ENCODE results near the gene BRWD1. TPM values are rescaled to one million over a fixed set of nuclear protein-coding genes. Genes with fewer than 3 reads are reported as not detected.

Gene BRWD1
- total RNA-seq, 4 donors from 2014 or later, result 64.8 to 99.9 (median 86.9) TPM

- H3K27me3 ChIP-seq, result no peaks in the 10 kb centered on the region
- TF ChIP-seq CTCF (IDR thresholded peaks at IDR 0.05) (no peak), POLR2A (IDR thresholded peaks at IDR 0.05) (peak; percentile 67 to 68)
Observed at GRCh38 chr21:39349211-39350093, 36.0 kb upstream of the BRWD1 start.

GRCh38 chr21:39348355-39349210, 35.2 kb upstream of the BRWD1 start, which contains the start of gene HMGN1:
HMGN1 (minus strand) TSS chr21:39349088; CDS start chr21:39348917, 171 bp downstream.
- Histone ChIP-seq H3K27me3 (no peaks in the 10 kb centered on the region), H3K27ac (peak within 1 kb of the TSS; percentile 91 to 99 (median 97)), H3K4me1 (peaks cover 0 to 33% (median 0%) of the 10 kb centered on the region in 4 donors), H3K4me3 (peak within 1 kb of the TSS; percentile 76 to 92 (median 86)), H3K36me3 (peaks cover 0 to 13% (median 0%) of the 10 kb centered on the region in 3 donors), H3K9me3 (no peaks in the 10 kb centered on the region)
- peak; percentile 84 to 93 (median 91) for DNase-seq
- TF ChIP-seq POLR2A (IDR thresholded peaks at IDR 0.05) (peak; percentile 43 to 65), CTCF (IDR thresholded peaks at IDR 0.05) (peak in 1 of 6 experiments; percentile 21)

More at GRCh38 chr21:39349211-39350093, 36.0 kb upstream of the BRWD1 start:
- DNase-seq, result peak; percentile 97 to 99 (median 99)
- H3K27ac ChIP-seq, result peak overlapping the region; percentile 91 to 99 (median 97)
- peak overlapping the region; percentile 76 to 92 (median 86) for H3K4me3 ChIP-seq
- no peaks in the 10 kb centered on the region for H3K9me3 ChIP-seq
- H3K4me1 ChIP-seq, result peaks cover 0 to 33% (median 0%) of the 10 kb centered on the region in 4 donors
- H3K36me3 ChIP-seq, result peaks cover 0 to 8% (median 0%) of the 10 kb centered on the region in 3 donors

GRCh38 chr21:39348040-39348354, 34.6 kb upstream of the BRWD1 start:
- Histone ChIP-seq H3K36me3 (peaks cover 0 to 19% (median 0%) of the 10 kb centered on the region in 3 donors), H3K4me1 (peaks cover 0 to 33% (median 0%) of the 10 kb centered on the region in 4 donors), H3K4me3 (peak overlapping the region; percentile 76 to 92 (median 86)), H3K27ac (peak overlapping the region; percentile 91 to 99 (median 97)), H3K9me3 (no peaks in the 10 kb centered on the region), H3K27me3 (no peaks in the 10 kb centered on the region)
- DNase-seq, result no peak
- no peak for TF ChIP-seq POLR2A (IDR thresholded peaks at IDR 0.05)
- no peak for TF ChIP-seq CTCF (IDR thresholded peaks at IDR 0.05)

GRCh38 chr21:39347537-39347936, 34.1 kb upstream of the BRWD1 start:
- Histone ChIP-seq H3K27me3 (no peaks in the 10 kb centered on the region), H3K4me1 (peaks cover 0 to 33% (median 0%) of the 10 kb centered on the region in 4 donors), H3K9me3 (no peaks in the 10 kb centered on the region), H3K4me3 (peak overlapping the region; percentile 76 to 92 (median 86)), H3K27ac (peak overlapping the region in 3 of 4 donors; percentile 95 to 99 (median 99)), H3K36me3 (peaks cover 0 to 20% (median 0%) of the 10 kb centered on the region in 3 donors)
- no peak for DNase-seq
- TF ChIP-seq CTCF (IDR thresholded peaks at IDR 0.05) (no peak), POLR2A (IDR thresholded peaks at IDR 0.05) (no peak)

- Histone ChIP-seq H3K4me1 (peaks cover 0 to 33% (median 0%) of the 10 kb centered on the region in 4 donors), H3K36me3 (peaks cover 0 to 24% (median 0%) of the 10 kb centered on the region in 3 donors), H3K9me3 (no peaks in the 10 kb centered on the region), H3K4me3 (peak overlapping the region in 1 of 4 donors; percentile 89), H3K27ac (no peak overlapping the region), H3K27me3 (no peaks in the 10 kb centered on the region)
- no peak for DNase-seq
- no peak for TF ChIP-seq CTCF (IDR thresholded peaks at IDR 0.05)
- TF ChIP-seq POLR2A (IDR thresholded peaks at IDR 0.05), result no peak
Observed at GRCh38 chr21:39346671-39347331, 33.4 kb upstream of the BRWD1 start.
